Suppressor macrophage (primary cell): ENCODE data around the gene SPTSSA.
A peak's percentile ranks its signal among the peaks of the same experiment; 100 is the strongest.
"Not testable (repeated sequence)": the region's sequence is repeated elsewhere in the genome, so short reads cannot be mapped to it uniquely, and the experiment has no call there.

Source experiments
- DNase-seq, 4 experiments: peaks; one replicate each; pipeline ENCODE4 v3.0.0-alpha.2; 2020 to 2022

SPTSSA gene

DNA sequence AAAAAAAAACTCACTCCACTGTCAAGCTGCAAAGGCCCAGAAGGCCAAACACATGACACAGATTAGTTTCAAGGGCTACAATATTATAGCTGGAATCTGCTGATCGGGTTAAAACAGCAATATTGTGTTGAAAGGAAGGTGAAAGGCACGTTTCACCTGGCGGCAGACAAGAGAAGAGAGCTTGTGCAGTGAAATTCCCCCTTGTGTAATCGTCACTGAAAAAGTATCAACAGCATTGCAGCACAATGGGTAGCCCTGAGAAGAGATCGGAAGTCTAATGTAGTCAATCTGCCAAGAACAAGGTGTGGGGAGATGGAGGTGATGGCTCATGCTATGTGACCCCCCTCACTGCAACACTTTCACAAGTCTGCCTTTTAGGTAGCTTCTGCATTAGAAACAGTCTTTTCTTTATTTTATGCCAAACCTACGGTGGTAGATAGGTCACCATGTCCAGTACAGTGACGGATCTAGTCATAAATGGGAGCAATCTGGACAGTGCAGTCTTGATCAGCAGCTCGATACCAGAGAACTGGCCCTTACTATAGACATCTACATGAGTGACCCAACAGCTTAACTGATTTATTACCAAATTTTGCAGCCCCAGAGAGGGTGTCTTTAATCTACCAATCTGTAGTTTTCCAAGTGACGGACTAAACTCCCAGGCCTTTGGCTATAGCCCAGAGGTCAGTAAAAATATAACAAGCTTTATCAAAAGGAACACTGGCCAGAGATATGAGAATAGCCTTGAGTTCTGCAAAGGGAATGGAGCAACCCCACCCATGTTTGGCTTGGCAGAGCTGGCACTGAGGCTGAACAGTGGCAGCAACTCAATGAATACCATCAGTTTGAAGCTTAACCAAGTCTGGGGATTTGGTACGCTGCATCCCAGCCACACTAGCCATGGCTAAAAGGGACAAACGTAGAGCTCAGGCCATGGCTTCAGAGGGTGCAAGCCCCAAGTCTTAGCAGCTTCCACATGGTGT lies 35.4 kb downstream of the SPTSSA start:
- no peak for DNase-seq

GRCh38 chr14:34425095-34425851 lies 36.8 kb downstream of the SPTSSA start:
- DNase-seq: peak in 2 of 4 experiments; percentile 22 to 25

DNA sequence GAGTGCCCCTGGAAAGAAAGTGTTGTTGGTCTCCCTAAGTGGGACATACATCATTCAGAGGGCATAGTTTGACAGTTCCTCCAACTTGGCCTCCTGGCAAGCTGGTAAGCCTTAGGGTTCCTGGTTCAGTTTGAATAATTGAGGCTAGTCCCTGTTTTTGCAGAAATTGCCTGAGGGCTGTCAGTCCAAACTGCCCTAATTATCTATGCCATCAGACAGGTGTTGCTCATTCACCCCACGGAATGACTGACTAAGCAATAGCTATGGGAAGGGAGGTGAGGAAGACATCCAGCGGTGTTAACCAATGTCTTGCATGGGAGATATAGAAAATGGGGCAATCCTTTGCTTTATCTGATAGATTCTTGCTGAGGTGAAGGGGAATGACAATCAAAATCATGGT lies 37.6 kb downstream of the SPTSSA start:
- DNase-seq: no peak

DNA sequence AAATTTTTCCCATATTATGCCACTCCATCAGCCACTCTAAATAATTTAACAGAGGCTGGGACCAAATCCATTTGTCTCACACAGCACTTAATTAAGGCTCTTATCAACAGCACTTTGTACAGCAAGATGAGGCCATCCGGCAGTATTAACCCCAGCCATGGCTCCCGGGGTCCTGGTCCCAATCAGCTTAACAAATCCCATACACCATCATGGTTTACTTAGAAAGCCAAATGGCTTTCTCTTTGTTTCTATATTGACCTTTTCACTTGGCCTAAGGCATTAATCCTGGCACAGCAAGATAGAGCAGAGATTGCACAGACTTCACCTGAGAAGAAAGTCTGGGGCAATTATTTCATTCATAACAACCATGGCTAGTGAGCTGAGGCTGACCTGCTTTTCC lies 38.6 kb downstream of the SPTSSA start:
- no peak for DNase-seq

- no peak for DNase-seq
Observed at GRCh38 chr14:34420547-34421150, 41.4 kb downstream of the SPTSSA start.

GRCh38 chr14:34409721-34410120 lies 52.3 kb downstream of the SPTSSA start:
- DNase-seq: no peak

- DNase-seq: no peak
Observed at GRCh38 chr14:34407951-34408350, 54.1 kb downstream of the SPTSSA start.

- DNase-seq: no peak
Observed at GRCh38 chr14:34404416-34404815, 57.6 kb downstream of the SPTSSA start.

- peak in 3 of 4 experiments; percentile 8 to 39 (median 25) for DNase-seq
Observed at GRCh38 chr14:34403646-34404045, 58.4 kb downstream of the SPTSSA start.

DNA sequence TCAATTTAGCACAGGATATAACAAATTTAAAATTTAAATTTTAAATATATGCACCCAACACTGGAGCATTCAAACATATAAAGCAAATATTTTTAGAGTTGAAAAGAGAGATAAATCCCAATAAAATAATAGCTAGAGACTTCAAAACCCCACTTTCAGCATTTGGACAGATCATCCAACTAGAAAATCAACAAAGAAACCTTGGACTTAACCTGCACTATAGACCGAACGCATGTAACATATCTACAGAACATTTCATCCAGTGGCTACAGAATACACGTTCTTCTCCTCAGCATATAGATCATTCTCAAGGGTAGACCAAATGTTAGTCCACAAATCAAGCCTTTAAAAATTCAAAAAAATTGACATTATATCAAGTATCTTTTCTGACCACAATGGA lies 64.0 kb downstream of the SPTSSA start:
- no peak for DNase-seq

DNA sequence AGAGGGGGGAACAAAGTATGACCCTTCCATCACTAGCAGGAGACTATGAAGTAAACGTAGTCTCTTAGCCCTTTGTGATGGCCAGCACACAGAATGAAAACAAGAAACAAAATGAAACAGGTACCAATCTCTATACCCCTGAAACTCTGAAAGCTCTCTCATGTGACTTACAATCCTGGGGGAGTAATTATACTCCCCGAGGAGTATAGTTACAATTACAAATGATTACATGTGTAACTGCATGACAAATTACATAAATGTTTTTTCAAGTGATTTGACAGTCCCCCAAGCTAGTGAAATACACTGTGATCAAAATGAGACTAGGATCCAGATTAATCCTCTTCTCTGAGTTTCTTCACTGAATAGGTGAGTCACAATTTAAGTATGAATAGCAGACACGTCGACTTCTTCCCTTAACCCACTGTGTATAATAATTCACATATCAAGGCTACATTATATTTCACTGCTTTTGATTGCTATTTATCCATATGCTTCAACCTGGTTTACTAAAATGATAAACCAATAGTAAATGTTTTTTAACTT lies 74.0 kb downstream of the SPTSSA start:
- no peak for DNase-seq

- DNase-seq: no peak
Observed at GRCh38 chr14:34386865-34387485, 75.1 kb downstream of the SPTSSA start.

DNA sequence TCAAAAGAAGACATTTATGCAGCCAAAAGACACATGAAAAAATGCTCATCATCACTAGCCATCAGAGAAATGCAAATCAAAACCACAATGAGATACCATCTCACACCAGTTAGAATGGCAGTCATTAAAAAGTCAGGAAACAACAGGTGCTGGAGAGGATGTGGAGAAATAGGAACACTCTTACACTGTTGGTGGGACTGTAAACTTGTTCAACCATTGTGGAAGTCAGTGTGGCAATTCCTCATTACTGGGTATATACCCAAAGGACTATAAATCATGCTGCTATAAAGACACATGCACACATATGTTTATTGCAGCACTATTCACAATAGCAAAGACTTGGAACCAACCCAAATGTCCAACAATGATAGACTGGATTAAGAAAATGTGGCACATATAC lies 76.2 kb downstream of the SPTSSA start:
- DNase-seq: not testable (repeated sequence)

- DNase-seq: no peak
Observed at GRCh38 chr14:34383839-34384238, 78.2 kb downstream of the SPTSSA start.
